Measurements from ENCODE around the gene TEX48.

TEX48 gene

GRCh38 chr9:114681594-114682332 is at the start of gene TEX48:
Gene TEX48, minus strand, starts transcription at chr9:114682192. Its CDS starts 10,469 bp downstream, at chr9:114671723.
- peak; percentile 39 for DNase-seq

- no peak for DNase-seq
Measured at GRCh38 chr9:114731701-114732100, 49.7 kb upstream of the TEX48 start.

- no peak for DNase-seq
Measured at GRCh38 chr9:114729706-114730105, 47.7 kb upstream of the TEX48 start.

GRCh38 chr9:114725930-114726329 is 43.9 kb upstream of the TEX48 start:
- DNase-seq, result no peak

- no peak for DNase-seq
Measured at GRCh38 chr9:114724744-114725143, 42.8 kb upstream of the TEX48 start.

- no peak for DNase-seq
Measured at GRCh38 chr9:114723931-114724330, 41.9 kb upstream of the TEX48 start.

GRCh38 chr9:114722937-114723620 is 41.1 kb upstream of the TEX48 start:
- no peak for DNase-seq

- DNase-seq, result no peak
Measured at GRCh38 chr9:114722081-114722621, 40.2 kb upstream of the TEX48 start.

GRCh38 chr9:114721491-114722079 is 39.6 kb upstream of the TEX48 start:
- no peak for DNase-seq

- no peak for DNase-seq
Measured at GRCh38 chr9:114720086-114720676, 38.2 kb upstream of the TEX48 start.

- DNase-seq, result no peak
Measured at GRCh38 chr9:114719290-114719689, 37.3 kb upstream of the TEX48 start.

GRCh38 chr9:114718801-114719221 is 36.8 kb upstream of the TEX48 start:
- DNase-seq, result no peak

GRCh38 chr9:114717908-114718486 is 36.0 kb upstream of the TEX48 start:
- no peak for DNase-seq

- no peak for DNase-seq
Measured at GRCh38 chr9:114709636-114710035, 27.6 kb upstream of the TEX48 start.

- DNase-seq, result no peak
Measured at GRCh38 chr9:114706711-114707110, 24.7 kb upstream of the TEX48 start.

- no peak for DNase-seq
Measured at GRCh38 chr9:114701988-114702387, 20.0 kb upstream of the TEX48 start.

GRCh38 chr9:114697951-114698351 is 16.0 kb upstream of the TEX48 start:
- DNase-seq, result no peak

- DNase-seq, result no peak
Measured at GRCh38 chr9:114696814-114697544, 15.0 kb upstream of the TEX48 start.

- no peak for DNase-seq
Measured at GRCh38 chr9:114695948-114696347, 14.0 kb upstream of the TEX48 start.

GRCh38 chr9:114694719-114695269 is 12.8 kb upstream of the TEX48 start:
- DNase-seq, result no peak

- DNase-seq, result no peak
Measured at GRCh38 chr9:114694146-114694545, 12.2 kb upstream of the TEX48 start.

Data from NCI-H1694 treated with DMSO at 0.1 percent for 48 hours (cell line).